K562 (cell line): ENCODE data around the gene FES. TPM values are rescaled to one million over a fixed set of nuclear protein-coding genes. Genes with fewer than 3 reads are reported as not detected.

ENCODE experiments used
- CEBPB ChIP-seq: fragments of 450-650 bp; IDR thresholded peaks from 2 replicates; pipeline ENCODE4 v1.6.1; 2016; ENCODE audit warnings: missing genetic modification characterization, missing compliant biosample characterization
- ETS2 ChIP-seq: IDR thresholded peaks from 2 replicates; pipeline ENCODE4 v1.6.1; 2016; ENCODE audit warnings: borderline replicate concordance, missing genetic modification characterization, mild to moderate bottlenecking, moderate library complexity, missing compliant biosample characterization; ENCODE audit not compliant: poor library complexity, severe bottlenecking
- HDAC2 ChIP-seq: fragments of 450-650 bp; IDR thresholded peaks from 2 replicates; pipeline ENCODE4 v1.6.1; 2016; ENCODE audit warnings: mild to moderate bottlenecking
- HLTF ChIP-seq: fragments of 450-650 bp; IDR thresholded peaks from 2 replicates; pipeline ENCODE4 v1.6.1; 2016
- NFE2L1 ChIP-seq: fragments of 450-650 bp; IDR thresholded peaks from 2 replicates; pipeline ENCODE4 v1.6.1; 2016; ENCODE audit warnings: missing genetic modification characterization, low read depth, mild to moderate bottlenecking, missing compliant biosample characterization, moderate library complexity, borderline replicate concordance
- SUPT5H ChIP-seq: fragments of 450-650 bp; IDR thresholded peaks from 2 replicates; pipeline ENCODE4 v1.6.1; 2016
- VEZF1 ChIP-seq: fragments of 200-800 bp; sonication (Bioruptor generic); IDR thresholded peaks from 2 replicates; pipeline ENCODE4 v1.6.1; 2017; ENCODE audit warnings: missing genetic modification characterization, missing compliant biosample characterization
- ZBTB7A ChIP-seq: IDR thresholded peaks from 2 replicates; pipeline ENCODE4 v1.6.1; 2011; ENCODE audit warnings: low read depth, mild to moderate bottlenecking, low read length, moderate library complexity, borderline replicate concordance; ENCODE audit not compliant: control insufficient read depth
- ZNF699 ChIP-seq: fragments of 250-450 bp; sonication (Bioruptor Pico); IDR thresholded peaks from 2 replicates; pipeline ENCODE4 v1.8.0; 2021; ENCODE audit warnings: mild to moderate bottlenecking, moderate library complexity; ENCODE audit not compliant: insufficient replicate concordance
- ZNF707 ChIP-seq: fragments of 250-450 bp; sonication (Bioruptor Pico); conservative IDR thresholded peaks from 2 replicates; pipeline ENCODE4 v1.8.0; 2022; ENCODE audit warnings: inconsistent platforms, mild to moderate bottlenecking, moderate library complexity
- ZNF717 ChIP-seq: fragments of 250-450 bp; sonication (Bioruptor Pico); IDR thresholded peaks from 2 replicates; pipeline ENCODE4 v1.5.0; 2021
- polyA plus RNA-seq, 8 experiments: library from polyadenylated mRNA; depleted of rRNA in 4 of 8; stranded (reverse) in 5 of 8; unstranded in 3 of 8; fragments of >200 nt; fragmentation: Nextera tagmentation in 2 of 8; fragmentation: Illumina TruSeq in 1 of 8; extraction: Ambion mirVana in 2 of 8; extraction: Trizol in 1 of 8; gene quantifications; 2 replicates each; pipeline versions ENCODE4 v1.2.1 to v1.2.3, GENCODE V29; 2011 to 2014; ENCODE audit warnings: inconsistent platforms in 1 of 8, missing spikeins in 1 of 8
- total RNA-seq, 7 experiments: library from RNA; depleted of rRNA in 6 of 7; stranded (reverse); fragments of >200 nt in 6 of 7; fragmentation: Illumina TruSeq in 2 of 7; extraction: Trizol in 2 of 7; gene quantifications; 2 replicates each; pipeline versions ENCODE4 v1.2.1 to v1.2.3, GENCODE V29; 2011 to 2021; ENCODE audit warnings: low replicate concordance in 1 of 7
- TF ChIP-seq, protein P1 (sequence below): conservative IDR thresholded peaks from 2 replicates; pipeline ENCODE4 v1.6.1; 2011; ENCODE audit warnings: low read depth, mild to moderate bottlenecking, low read length; ENCODE audit not compliant: control insufficient read depth
- TF ChIP-seq, protein P2 (sequence below): sonication (generic); formaldehyde crosslinking; IDR thresholded peaks from 2 replicates; pipeline ENCODE4 v1.8.1; 2022; ENCODE audit warnings: missing genetic modification reagents
- TF ChIP-seq, protein P3 (sequence below): fragments of 250-450 bp; sonication (Bioruptor Pico); IDR thresholded peaks from 2 replicates; pipeline ENCODE4 v1.5.0; 2021; ENCODE audit warnings: mild to moderate bottlenecking, borderline replicate concordance
- TF ChIP-seq, protein P4 (sequence below): fragments of 450-650 bp; formaldehyde crosslinking; IDR thresholded peaks from 2 replicates; pipeline ENCODE4 v1.4.0; 2020; ENCODE audit warnings: mild to moderate bottlenecking, moderate library complexity

The FES gene
- total and polyA plus RNA-seq, 9 of the 15 experiments (the other 6 are each of a cell fraction or from before 2014, with no cell fraction given): 0.38 to 2.6 (median 0.82) TPM

- no peak for TF ChIP-seq ZNF699 (CRISPR knock-in tag)
- TF ChIP-seq ETS2 (tag): no peak
- no peak for TF ChIP-seq HLTF
- TF ChIP-seq VEZF1 (CRISPR knock-in tag): no peak; the same call in none of the 2 replicates
- peak; percentile 75 for TF ChIP-seq SUPT5H
- peak; percentile 37; the same call in 1 of the 2 replicates for TF ChIP-seq HDAC2
- TF ChIP-seq, protein P1, sequence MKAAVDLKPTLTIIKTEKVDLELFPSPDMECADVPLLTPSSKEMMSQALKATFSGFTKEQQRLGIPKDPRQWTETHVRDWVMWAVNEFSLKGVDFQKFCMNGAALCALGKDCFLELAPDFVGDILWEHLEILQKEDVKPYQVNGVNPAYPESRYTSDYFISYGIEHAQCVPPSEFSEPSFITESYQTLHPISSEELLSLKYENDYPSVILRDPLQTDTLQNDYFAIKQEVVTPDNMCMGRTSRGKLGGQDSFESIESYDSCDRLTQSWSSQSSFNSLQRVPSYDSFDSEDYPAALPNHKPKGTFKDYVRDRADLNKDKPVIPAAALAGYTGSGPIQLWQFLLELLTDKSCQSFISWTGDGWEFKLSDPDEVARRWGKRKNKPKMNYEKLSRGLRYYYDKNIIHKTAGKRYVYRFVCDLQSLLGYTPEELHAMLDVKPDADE: peak; percentile 55; the same call in 1 of the 2 replicates
- no peak; the same call in 1 of the 2 replicates for TF ChIP-seq ZBTB7A
- no peak for TF ChIP-seq ZNF707 (CRISPR knock-in tag)
- TF ChIP-seq, protein P2, sequence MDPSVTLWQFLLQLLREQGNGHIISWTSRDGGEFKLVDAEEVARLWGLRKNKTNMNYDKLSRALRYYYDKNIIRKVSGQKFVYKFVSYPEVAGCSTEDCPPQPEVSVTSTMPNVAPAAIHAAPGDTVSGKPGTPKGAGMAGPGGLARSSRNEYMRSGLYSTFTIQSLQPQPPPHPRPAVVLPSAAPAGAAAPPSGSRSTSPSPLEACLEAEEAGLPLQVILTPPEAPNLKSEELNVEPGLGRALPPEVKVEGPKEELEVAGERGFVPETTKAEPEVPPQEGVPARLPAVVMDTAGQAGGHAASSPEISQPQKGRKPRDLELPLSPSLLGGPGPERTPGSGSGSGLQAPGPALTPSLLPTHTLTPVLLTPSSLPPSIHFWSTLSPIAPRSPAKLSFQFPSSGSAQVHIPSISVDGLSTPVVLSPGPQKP: no peak
- no peak for TF ChIP-seq NFE2L1 (tag)
- TF ChIP-seq CEBPB (tag): no peak
- TF ChIP-seq ZNF717 (CRISPR knock-in tag): no peak
- TF ChIP-seq, protein P3, sequence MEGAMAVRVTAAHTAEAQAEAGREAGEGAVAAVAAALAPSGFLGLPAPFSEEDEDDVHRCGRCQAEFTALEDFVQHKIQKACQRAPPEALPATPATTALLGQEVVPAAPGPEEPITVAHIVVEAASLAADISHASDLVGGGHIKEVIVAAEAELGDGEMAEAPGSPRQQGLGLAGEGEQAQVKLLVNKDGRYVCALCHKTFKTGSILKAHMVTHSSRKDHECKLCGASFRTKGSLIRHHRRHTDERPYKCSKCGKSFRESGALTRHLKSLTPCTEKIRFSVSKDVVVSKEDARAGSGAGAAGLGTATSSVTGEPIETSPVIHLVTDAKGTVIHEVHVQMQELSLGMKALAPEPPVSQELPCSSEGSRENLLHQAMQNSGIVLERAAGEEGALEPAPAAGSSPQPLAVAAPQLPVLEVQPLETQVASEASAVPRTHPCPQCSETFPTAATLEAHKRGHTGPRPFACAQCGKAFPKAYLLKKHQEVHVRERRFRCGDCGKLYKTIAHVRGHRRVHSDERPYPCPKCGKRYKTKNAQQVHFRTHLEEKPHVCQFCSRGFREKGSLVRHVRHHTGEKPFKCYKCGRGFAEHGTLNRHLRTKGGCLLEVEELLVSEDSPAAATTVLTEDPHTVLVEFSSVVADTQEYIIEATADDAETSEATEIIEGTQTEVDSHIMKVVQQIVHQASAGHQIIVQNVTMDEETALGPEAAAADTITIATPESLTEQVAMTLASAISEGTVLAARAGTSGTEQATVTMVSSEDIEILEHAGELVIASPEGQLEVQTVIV (CRISPR knock-in tag): no peak
- TF ChIP-seq, protein P4, sequence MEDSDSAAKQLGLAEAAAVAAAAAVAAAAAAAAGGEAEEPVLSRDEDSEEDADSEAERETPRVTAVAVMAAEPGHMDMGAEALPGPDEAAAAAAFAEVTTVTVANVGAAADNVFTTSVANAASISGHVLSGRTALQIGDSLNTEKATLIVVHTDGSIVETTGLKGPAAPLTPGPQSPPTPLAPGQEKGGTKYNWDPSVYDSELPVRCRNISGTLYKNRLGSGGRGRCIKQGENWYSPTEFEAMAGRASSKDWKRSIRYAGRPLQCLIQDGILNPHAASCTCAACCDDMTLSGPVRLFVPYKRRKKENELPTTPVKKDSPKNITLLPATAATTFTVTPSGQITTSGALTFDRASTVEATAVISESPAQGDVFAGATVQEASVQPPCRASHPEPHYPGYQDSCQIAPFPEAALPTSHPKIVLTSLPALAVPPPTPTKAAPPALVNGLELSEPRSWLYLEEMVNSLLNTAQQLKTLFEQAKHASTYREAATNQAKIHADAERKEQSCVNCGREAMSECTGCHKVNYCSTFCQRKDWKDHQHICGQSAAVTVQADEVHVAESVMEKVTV (CRISPR knock-in tag): no peak
These were observed 18.8 kb downstream of the FES start, which contains the start of gene MAN2A2 (continued) for GRCh38 chr15:90902840-90903732.
